Measurements from ENCODE around the gene SPEM1. TPM values are rescaled to one million over a fixed set of nuclear protein-coding genes. Genes with fewer than 3 reads are reported as not detected.

Gene SPEM1
- total RNA-seq, 2 donors from 2014 or later = not detected

DNA sequence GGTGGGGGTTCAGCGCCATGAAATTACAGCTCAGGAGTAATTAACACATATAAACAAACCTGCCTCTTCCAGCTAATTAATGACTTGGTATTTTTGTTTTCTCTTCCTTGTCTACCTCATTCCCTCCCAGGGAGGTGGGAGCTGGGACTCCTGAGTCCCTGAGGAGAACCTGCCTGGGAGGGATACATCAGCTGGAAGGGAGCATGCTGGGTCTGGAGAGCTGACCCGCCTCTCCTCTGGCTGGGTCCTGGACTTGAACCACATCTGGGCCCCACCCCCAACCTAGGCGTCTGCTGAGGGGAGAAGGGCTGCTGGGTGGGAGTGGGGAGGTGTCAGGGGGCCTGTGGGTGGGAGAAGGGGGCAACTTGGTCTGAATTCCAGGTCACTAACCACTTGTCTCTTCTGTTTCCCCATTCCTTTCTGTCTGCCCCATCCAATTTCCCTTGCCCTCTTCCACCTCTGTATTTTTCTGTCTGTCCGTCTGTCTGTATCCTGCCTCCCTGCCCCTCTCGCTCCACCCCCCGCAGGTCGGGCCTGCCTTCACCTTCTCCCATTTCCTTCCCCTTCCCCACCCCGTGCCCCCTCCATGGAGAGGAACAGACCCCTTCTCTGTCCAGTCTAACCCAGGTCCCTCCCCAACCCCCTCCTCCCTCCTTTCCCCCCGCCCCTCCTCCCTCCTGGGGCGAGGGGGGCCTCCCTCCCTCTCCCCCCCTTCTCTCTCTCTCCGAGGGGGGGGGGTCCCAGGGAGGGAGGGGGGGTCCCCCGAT lies 12.5 kb upstream of the SPEM1 start, which contains the start of gene NLGN2:
NLGN2 (plus strand) TSS at position 361 of the 767 bp plus-strand sequence. CDS start 411 bp downstream, outside the sequence.
- H3K36me3 ChIP-seq (replicated peaks in 1 of 2; ENCODE audit: insufficient read depth in 1 of 2, low read depth in 2 of 2) = no peaks in the 10 kb centered on the region
- H3K27me3 ChIP-seq = no peaks in the 10 kb centered on the region
- DNase-seq (no peak), ATAC-seq (no peak)
- H3K4me1 ChIP-seq = peaks cover 22% of the 10 kb centered on the region
- no peaks in the 10 kb centered on the region for H3K9me3 ChIP-seq
- intact Hi-C loops (cut with DNase I) = no loop called here
- TF ChIP-seq POLR2A (IDR thresholded peaks at IDR 0.05) = no peak
- TF ChIP-seq, protein P1, sequence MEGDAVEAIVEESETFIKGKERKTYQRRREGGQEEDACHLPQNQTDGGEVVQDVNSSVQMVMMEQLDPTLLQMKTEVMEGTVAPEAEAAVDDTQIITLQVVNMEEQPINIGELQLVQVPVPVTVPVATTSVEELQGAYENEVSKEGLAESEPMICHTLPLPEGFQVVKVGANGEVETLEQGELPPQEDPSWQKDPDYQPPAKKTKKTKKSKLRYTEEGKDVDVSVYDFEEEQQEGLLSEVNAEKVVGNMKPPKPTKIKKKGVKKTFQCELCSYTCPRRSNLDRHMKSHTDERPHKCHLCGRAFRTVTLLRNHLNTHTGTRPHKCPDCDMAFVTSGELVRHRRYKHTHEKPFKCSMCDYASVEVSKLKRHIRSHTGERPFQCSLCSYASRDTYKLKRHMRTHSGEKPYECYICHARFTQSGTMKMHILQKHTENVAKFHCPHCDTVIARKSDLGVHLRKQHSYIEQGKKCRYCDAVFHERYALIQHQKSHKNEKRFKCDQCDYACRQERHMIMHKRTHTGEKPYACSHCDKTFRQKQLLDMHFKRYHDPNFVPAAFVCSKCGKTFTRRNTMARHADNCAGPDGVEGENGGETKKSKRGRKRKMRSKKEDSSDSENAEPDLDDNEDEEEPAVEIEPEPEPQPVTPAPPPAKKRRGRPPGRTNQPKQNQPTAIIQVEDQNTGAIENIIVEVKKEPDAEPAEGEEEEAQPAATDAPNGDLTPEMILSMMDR (IDR thresholded peaks at IDR 0.05) = no peak
- 47 to 63% methylated on average over 8 of the region's 12 CpGs for WGBS, 2 donors
- H3K4me3 ChIP-seq = no peak within 1 kb of the TSS
- no peak within 1 kb of the TSS for H3K27ac ChIP-seq

DNA sequence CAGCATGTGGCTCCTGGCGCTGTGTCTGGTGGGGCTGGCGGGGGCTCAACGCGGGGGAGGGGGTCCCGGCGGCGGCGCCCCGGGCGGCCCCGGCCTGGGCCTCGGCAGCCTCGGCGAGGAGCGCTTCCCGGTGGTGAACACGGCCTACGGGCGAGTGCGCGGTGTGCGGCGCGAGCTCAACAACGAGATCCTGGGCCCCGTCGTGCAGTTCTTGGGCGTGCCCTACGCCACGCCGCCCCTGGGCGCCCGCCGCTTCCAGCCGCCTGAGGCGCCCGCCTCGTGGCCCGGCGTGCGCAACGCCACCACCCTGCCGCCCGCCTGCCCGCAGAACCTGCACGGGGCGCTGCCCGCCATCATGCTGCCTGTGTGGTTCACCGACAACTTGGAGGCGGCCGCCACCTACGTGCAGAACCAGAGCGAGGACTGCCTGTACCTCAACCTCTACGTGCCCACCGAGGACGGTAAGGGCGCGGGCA lies 11.8 kb upstream of the SPEM1 start:
- Histone ChIP-seq H3K9me3 (no peaks in the 10 kb centered on the region), H3K4me3 (no peak overlapping the region), H3K4me1 (peaks cover 15% of the 10 kb centered on the region), H3K27me3 (no peaks in the 10 kb centered on the region), H3K27ac (no peak overlapping the region), H3K36me3 (replicated peaks in 1 of 2; ENCODE audit: insufficient read depth in 1 of 2, low read depth in 2 of 2) (no peaks in the 10 kb centered on the region)
- whole genome bisulfite sequencing, 2 donors = 65 to 91% methylated on average over 17 to 49 of the region's 58 CpGs
- TF ChIP-seq, protein P1 (IDR thresholded peaks at IDR 0.05) = no peak
- TF ChIP-seq POLR2A (IDR thresholded peaks at IDR 0.05) = no peak
- DNase-seq = no peak
- ATAC-seq = no peak
- intact Hi-C loops (cut with DNase I) = no loop called here

DNA sequence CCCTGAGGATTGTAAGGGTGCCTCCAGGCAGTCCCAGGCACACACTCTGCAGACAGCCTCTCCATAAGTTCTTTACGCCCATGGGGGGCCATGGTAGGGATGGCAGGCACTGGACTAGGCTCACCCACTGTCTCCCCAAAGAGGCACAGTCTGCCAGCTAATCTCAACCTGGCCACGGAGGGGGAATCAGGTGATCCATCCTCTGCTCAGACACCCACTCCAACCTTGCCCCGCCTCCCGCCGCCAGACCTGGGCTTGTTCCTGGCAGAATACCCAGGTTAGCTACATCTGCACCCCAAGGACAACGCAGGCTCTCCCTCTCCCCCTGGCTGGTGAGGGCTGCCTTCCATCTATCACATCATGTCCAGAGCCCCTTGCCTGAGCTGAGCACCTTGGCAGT lies 11.3 kb upstream of the SPEM1 start:
- no peak for TF ChIP-seq POLR2A (IDR thresholded peaks at IDR 0.05)
- TF ChIP-seq, protein P1 (IDR thresholded peaks at IDR 0.05) = no peak
- H3K36me3 ChIP-seq (replicated peaks in 1 of 2; ENCODE audit: insufficient read depth in 1 of 2, low read depth in 2 of 2) = no peaks in the 10 kb centered on the region
- H3K9me3 ChIP-seq = no peaks in the 10 kb centered on the region
- WGBS, 2 donors = 79% methylated on average over 6 of the region's 6 CpGs; no CpG with 5 or more reads in 1 of the 2 donors
- no peak for DNase-seq
- no peak overlapping the region for H3K27ac ChIP-seq
- peaks cover 13% of the 10 kb centered on the region for H3K4me1 ChIP-seq
- H3K4me3 ChIP-seq = no peak overlapping the region
- ATAC-seq = no peak
- intact Hi-C loops (cut with DNase I) = no loop called here
- H3K27me3 ChIP-seq = no peaks in the 10 kb centered on the region

DNA sequence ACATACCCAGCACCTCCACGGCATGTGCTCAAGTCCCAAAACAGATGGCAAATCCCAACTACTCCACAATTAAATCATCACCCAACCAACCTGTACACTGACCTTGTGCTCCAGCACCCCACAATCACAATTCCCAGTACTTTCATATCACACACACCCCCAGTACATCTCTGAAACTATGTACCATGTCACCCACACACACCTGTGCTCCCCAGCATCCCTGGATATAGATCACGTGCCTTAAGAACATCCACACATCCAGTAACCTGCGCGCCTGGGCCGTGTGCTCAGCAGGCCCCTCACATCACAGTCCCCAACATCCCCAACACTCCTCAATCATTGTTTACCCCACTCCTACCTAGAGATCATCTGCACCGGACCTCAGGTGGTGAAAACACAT lies 10.4 kb upstream of the SPEM1 start:
- ATAC-seq (no peak), DNase-seq (no peak)
- WGBS, 2 donors = 79 to 86% methylated on average over 6 of the region's 6 CpGs
- no peak overlapping the region for H3K27ac ChIP-seq
- intact Hi-C loops (cut with DNase I) = no loop called here
- no peak overlapping the region for H3K4me3 ChIP-seq
- peaks cover 9% of the 10 kb centered on the region for H3K4me1 ChIP-seq
- H3K27me3 ChIP-seq = no peaks in the 10 kb centered on the region
- no peak for TF ChIP-seq POLR2A (IDR thresholded peaks at IDR 0.05)
- TF ChIP-seq, protein P1 (IDR thresholded peaks at IDR 0.05) = no peak
- H3K9me3 ChIP-seq = no peaks in the 10 kb centered on the region
- no peaks in the 10 kb centered on the region for H3K36me3 ChIP-seq (replicated peaks in 1 of 2; ENCODE audit: insufficient read depth in 1 of 2, low read depth in 2 of 2)

Measured in body of pancreas (tissue), 4 donors.